Esophagus mucosa (tissue), 1 donor: ENCODE results near the gene ATP8B1. TPM values are rescaled to one million over a fixed set of nuclear protein-coding genes. Genes with fewer than 3 reads are reported as not detected.

Source experiments
- ATAC-seq: fragments of 200-7000 bp; cut with Tn5 transposase; one replicate; pipeline ENCODE4 v1.9.1; 2020
- total RNA-seq: library from RNA; stranded (reverse); gene quantifications from one replicate; pipeline ENCODE4 v1.2.4, GENCODE V29; 2023
- donor health status: DM: yes; HTN: yes; CAD: no.

The ATP8B1 gene
- total RNA-seq, 1 donor from 2014 or later = 37.7 TPM

DNA sequence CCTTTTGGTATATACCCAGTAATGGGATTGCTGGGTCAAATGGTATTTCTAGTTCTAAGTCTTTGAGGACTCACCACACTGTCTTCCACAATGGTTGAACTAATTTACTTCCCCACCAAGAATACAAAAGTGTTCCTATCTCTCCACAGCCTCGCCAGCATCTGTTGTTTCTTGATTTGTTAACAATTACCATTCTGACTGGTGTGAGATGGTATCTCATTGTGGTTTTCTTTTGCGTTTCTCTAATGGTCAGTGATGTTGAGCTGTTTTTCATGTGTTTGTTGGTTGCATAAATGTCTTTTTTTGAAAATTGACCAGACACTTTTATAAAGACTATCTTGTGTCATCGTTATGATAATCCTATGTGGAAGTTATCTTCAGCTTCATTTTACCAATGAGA, 16.0 kb upstream of the ATP8B1 start:
- ATAC-seq = no peak

DNA sequence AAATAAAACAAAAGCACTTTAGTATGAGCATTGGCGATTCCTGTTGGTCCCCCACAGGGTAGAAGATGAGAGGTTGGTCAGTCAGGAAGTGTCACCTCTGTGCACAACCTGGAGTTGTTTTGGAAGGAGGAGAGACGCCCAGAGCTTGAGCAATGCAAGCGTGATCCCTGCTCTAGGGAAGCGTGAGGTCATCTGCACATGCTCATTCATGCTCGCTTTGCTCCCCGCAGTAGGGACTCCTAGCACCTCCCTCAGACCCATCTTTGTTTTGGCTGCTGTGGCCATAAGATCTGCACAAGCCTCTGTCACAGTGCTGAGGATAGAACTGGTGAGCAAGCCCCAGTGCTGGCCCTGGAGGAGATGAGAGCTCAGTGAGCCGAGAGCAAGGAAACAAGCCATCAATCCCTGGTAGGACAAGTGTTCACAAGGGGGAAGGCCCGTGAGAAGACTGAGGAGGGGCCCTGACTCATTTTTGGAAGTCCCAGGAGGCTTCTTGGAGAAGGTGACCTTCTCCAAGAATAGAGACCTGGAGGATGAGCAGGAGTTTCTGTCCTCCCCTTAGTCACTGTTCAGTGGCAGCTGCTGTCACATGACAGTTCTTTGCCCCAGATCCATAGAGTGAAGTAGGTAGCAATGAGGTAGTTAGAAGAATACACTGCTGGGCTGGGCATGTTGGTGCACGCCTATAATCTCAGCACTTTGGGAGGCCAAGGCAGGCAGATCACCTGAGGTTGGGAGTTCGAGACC, 13.3 kb upstream of the ATP8B1 start:
- peak; percentile 82 for ATAC-seq

DNA sequence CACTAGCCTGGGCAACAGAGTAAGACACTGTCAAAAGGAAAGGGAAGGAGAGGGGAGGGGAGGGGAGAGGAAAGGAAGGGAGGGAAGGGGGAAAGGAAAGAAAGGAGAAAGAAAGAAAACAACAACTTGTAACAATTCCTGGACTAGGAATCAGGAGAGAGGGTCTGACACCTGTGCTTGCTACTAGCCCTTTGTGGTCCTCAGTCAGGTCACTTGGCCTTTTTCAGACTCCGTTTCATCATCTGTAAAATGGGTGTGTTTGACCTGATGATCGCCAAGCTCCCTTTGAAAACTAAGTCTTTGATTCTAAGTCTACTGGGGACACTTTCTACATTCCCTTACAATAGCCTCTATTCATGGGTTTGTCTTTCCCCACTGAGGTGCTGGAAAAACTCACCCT, 11.4 kb upstream of the ATP8B1 start:
- ATAC-seq = no peak

DNA sequence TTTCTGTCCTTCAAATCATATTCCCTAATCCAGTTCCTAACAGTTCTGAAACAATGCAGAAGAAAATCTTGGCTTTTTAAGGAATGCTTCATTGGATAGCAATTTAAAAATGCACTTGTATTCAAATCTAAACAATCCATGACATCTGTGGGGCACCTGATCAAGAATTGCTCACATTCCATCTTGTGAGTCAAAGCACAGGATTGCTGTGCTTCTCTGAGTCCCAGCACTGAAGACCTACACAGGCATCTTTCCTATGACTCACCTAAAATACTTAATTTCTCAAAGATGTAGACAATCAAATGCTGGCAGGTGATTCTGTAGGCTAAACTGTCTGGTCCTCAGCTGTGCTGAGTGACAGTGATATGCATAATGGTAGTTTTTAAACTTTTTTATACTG, 10.1 kb upstream of the ATP8B1 start:
- peak; percentile 62 for ATAC-seq

DNA sequence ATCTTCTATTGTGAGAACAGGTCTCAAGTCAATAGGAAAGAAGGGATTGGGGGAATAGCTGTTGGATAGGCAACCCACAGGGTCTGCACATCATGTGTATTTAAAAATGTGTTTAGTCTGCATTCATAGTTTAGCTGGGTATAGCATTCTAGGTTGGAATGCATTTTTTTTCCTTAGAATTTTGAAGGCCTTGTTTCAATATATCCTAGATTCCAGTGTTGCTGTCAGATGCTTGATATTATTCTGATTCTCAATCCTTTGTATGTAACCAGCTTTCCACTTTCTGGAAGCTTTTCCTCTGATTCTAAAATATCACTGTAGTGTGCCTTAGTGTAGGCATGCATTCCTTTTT, 9.0 kb upstream of the ATP8B1 start:
- ATAC-seq = no peak

DNA sequence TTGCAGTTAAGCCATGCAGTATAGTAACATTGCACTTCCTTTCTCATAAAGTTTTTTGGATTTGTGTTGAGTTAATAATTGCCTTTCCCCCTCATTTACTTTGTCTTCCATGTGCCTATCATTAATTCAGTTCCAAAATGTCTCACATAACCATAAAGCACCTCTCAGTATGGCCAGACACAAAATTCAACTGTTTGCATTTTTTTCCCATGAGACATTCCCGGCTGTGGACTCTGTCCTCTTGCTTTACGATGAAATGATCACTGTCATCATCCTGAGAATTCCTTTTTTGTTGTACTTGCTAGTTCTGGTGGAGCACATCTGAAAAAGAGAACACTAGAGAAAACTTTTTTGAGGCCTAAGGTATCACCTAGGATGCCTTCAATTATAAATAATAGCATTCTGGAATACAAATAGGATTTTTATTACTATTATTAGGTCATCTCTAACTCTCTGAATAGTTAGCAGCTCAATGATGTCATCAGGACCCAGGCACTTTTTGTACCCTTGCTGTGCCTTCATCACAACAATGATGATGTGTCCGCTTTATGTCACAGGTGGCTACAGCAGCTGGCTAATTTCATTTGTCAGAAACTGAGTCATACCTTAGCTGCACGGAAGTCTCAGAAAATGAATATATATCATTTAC, 8.5 kb upstream of the ATP8B1 start:
- no peak for ATAC-seq

DNA sequence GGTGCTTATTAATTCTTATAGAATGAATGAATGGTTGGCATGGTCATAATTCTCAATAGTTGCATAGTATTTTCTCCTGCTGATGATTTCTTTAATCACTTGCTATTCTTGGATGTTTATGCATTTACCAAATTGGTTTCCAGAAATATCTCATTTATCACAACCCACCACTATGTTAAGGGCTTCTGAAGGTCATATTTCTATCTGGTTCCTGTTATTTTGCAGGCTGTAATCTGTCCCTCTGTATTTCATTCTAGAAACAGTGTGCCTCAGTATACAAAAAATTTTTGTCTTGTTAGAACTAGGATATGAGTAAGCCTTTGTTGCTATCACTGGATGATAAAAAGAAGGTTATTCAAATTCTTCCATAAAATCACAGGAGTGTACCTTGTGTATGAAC, 6.1 kb upstream of the ATP8B1 start:
- ATAC-seq = no peak

DNA sequence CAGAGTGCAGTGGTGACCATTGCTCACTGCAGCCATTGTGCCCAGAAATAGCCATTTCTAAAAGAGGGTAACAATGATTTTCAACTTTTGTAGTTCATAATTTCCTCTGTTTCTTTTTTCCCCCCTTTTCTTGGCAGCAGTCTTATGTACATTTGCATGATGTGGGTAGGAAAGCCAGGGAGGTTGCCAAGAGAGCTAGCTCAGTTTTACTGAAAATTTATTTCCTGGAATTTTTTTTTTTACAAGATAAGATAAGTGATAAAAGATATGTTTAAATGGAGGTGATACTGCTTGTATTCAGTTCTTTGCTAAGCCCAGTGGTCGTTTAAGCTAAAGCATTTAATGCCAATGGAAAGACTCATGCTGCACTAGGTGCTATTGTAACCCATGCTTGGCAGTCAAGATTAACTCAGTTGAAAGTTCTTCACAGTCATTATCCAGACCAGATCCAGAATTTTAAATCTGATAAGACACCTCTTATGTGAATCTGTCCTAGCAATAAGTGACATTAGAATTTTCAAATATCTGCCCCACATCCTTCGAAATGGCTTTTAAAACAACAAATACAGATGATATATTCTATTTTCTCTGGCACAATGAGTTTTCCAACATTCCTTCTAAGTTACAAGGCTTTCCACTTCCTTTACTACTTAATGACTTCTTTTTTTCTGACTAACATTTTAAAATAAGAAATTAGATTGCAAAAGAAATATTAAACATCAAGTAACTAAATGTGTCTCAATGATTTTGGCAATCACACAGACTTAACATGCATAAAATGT, 4.4 kb upstream of the ATP8B1 start:
- no peak for ATAC-seq

DNA sequence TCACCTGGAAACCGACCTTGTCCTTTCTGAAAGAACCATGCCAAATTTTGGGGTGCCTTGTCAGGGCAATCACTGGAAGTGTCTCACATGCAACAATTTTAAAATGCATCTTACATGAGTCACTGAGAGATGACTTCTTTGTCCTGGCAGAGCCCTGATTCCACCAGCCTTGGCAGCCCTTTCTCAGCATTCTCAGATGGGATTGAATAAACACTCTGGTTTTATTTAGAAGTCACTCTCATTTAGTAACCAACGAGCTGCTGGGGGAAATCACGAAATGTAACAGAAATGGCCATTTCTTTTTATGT, 3.8 kb upstream of the ATP8B1 start:
- ATAC-seq = no peak

DNA sequence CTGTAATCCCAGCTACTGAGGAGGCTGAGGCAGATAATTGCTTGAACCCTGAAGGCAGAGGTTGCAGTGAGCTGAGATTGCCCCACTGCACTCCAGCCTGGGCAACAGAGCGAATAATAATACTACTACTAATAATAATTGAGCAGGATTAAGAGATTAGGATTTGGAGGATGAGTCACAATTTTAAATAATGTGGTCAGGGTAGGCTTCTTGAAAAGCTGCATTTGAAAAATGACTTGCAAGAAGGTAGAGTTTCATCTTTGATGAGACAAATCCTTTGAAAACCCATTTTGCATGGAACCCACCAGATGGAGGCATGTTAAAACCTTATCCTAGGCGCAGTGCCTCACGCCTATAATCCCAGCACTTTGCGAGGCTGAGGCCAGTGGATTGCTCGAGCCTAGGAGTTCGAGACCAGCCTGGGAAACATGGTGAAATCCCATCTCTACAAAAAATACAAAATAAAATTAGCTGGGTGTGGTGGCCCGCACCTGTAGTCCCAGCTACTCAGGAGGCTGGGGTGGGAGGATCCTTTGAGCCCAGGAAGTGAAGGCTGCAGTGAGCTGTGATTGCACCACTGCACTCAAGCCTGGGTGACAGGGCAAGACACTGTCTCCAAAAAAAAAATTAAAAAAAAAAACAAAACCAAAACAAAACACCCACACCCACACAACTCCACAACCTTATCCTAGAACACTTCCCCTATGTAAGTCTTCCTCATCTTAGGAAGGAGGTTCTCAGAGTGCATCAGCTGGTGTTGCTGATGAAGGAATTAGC, 3.3 kb upstream of the ATP8B1 start:
- no peak for ATAC-seq

DNA sequence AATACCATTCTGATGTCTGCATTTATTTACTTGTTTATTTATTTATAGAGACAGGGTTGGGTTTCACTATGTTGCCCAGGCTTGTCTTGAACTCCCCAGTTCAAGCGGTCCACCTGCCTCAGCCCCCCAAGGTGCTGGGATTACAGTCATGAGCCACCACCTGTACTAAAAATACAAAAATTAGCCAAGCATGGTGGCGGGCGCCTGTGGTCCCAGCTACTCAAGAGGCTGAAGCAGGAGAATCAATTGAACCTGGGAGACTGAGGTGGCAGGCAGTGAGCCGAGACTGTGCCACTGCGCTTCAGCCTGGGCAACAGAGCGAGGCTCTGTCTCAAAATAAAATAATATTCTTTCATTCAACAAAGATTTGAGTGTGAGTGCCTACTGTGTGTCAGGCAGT, 2.0 kb upstream of the ATP8B1 start:
- ATAC-seq = no peak

DNA sequence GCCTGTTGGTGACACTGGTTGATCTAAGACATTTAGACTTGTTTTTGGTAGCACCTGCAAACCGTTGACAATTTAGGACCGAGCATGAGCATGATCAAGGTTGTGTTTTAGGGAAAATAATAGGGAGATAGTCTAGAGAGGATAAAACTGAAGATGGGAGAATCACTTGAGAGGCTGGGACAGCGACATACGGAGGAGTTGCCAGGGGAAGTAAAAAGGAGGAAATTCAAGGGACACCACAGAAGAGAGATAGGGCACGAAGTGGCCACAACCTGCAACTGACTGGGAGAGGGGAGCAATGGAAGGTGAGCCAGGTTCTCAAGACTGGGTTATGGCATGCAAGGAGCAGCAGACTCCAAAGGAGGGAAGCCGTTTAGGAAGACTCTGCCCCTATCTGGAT, 1.4 kb upstream of the ATP8B1 start:
- ATAC-seq = no peak

DNA sequence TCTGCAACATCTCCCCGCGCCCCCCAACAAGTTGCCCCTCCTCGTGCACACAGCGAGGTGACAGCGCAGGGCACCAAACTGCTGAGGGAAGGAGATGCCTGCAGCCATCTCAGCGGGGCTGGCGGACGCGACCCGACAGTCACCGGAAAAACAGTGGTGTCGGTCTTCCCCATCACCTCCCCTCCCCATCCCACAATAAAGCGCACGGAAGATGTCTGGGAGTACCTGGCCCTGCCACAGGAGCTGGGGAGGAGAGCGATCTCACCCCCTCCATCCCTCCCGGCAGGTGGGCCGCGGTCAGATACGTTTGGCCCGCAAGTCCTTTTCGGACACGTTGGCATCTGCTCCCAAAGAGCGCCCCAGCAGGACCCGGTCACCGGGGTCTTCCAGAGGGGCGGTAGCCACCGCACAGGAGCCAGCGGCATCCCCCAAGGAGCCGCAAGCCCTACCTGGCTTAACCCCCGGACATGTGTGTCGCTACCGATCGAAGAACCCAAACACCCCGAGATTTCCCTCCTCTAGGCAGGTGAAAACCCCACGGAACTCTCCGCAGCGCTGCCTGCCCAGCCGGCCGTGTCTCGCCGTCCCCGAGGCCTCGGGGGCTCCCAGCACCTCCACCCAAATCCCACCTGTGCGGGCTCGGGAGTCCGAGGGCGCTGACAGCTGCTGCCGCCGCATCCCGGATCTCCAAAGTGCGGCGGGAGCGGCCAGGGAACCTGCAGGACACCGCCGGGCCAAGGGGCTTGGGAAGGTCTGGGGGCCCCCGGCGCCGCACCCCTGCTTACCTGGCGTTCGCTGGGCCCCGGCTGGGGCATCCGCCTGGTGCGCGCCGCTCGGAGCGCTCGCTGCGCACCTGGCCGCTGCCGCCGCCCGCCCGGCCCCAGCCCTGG, 657 bp downstream of the ATP8B1 start:
- ATAC-seq = peak; percentile 1

DNA sequence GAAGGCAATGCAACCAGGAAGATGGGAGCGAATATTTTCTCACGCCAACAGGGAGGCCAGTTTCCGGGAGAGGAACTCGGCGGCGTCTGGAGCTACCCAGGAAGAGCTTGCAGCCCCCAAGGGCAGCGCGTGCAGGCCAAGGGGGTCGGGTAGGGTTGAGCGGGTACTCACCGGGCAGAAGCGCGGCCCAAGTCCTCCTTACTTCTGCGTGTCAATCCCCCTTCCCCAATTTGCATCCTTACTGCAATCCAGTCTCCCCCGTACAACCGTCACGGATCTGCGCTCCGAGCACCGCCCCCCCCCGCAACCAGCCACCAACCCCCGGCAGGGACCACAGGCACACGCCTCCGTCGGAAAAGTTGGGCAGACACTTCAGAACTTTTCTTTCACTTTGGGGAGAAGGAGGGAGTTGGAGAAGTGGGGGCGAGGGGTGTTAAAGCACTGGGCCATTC, 1.3 kb downstream of the ATP8B1 start:
- ATAC-seq = no peak

DNA sequence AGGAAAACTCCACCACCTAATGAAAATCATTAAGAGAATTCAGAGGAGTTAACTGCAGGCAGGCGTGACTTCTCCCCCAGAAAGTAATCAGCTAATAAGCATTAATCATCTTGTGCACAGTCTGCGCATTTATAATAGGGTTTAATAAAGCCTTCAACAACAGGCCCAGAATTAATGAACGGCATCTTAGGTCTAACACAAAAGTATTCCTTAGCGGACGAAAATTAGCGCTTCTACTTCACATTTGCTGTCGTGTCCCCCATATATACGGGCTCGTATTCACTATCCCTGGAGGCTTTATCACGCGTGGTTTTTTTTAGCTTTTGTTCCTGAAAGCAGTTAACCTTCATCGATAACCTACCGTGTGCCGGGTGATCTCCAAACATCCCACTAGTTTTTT, 1.8 kb downstream of the ATP8B1 start:
- ATAC-seq = no peak

DNA sequence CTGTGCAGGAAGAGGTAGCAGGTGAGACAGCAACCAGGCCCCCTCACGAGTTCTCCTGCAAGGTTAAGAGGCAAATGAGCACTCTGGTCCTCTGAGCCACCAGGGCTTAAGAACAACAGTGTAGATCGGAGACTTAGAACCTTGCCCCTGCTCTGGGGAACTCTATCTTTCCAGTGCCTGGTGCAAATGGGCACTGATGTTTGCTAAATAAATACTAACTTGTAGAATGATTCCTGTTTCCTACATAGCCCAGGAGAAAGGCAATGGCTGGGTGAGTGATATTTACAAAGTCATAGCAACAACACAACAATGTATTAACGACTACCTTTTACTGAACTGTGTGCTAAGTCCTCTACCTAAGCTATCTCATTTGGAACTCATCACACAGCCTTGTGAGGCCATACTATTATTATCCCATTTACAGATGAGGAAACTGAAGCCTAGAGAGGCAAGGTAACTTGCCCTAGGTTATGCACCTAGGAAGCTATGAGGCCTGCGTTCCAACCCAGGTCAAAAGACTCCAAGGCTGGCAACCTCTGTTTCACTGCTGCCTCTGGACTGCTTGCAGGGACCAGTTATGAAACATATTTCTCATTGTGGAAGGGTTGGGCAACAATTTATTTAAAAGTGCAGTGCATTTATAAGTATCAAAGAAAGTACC, 4.3 kb downstream of the ATP8B1 start:
- ATAC-seq = no peak

DNA sequence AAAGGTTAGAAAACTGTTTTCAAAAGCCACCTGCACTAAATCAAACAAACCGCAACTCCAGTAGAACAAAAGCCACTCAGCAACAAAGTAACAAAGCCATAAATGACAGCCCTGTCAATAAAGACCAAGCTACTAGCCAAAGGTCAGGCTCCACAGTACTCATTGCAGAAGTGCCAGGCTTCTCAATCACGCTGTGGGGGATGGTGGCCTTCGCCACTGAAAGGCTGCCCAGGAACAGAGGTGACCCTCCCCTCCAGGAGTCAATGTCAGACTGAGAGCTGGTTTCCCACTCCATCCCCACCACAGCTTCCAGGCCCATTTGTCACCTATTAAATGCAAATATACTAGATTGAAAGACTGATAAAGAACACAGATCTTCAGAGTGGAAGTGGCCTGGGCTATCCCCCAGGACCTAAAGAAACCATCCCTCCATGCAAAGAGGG, 5.9 kb downstream of the ATP8B1 start:
- ATAC-seq = no peak

DNA sequence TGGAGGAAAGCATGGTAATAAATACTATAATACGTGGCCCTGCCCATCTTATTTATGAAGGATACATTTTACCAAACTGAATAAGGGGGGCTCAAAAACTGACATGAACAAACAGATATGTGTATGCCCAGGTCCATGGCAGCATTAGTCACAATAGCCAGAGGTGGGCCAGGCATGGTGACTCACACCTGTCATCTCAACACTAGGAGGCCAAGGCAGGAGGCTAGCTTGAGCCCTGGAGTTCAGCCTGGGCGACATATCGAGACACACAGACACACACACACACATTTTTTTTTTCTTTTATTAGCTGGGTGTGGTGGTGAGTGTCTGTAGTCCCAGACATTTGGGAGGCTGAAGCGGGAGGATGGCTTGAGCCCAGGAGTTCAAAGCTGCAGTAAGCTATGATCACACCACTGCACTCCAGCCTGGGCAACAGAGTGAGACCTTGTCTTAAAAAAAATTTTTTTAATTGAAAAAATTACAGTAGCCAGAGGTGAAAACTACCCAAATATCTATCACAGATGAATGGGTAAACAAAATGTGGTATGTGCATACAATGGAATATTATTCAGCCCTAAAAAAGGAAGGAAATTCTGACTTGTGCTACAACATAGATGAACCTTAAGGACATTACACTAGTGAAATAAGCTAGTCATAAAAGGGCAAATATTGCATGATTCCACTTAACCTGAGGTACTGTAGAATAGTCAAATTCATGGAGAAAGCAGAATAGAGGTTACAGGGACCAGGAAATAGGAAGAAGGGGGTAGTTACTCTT, 8.0 kb downstream of the ATP8B1 start:
- no peak for ATAC-seq

DNA sequence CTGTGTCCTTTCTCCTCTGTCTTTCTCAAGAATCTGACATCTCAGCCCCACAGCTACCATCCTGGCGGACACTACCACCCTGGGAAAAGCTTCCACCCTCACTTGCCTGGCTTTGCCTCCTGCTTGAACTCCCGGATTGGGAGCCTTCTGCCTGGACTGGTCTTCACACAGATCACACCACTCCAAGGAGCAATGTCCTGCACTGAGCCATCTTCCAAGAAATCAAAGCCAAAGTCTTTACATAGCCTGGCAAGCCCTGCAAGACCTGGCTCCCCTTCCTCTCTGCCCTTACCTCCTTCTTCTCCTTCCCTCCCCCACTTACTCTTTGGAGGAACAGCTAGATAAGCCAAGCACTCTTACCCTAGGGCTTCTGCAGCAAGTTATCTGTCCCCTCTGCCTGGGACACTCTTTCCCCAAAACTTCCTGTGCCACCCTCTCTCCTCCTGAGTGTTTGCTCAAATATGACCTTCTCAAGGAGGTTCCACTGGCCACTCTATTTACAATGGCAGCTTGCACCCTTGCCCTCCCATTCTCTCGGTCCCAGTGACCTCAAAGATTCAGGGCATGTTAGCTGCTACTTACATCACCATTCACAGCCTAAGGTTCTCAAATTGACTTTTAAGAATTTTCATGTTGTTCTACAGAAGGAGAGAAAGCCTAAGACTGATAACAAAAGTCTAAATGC, 9.7 kb downstream of the ATP8B1 start:
- ATAC-seq = no peak
